Lung (tissue), 12 donors: ENCODE data around the gene STATH. TPM values are rescaled to one million over a fixed set of nuclear protein-coding genes. Genes with fewer than 3 reads are reported as not detected.
"Not testable (repeated sequence)": the region's sequence is repeated elsewhere in the genome, so short reads cannot be mapped to it uniquely, and the experiment has no call there.

Source experiments
- ATAC-seq: fragments of 200-7000 bp; cut with Tn5 transposase; one replicate; pipeline ENCODE4 v1.9.1; 2020; ENCODE audit warnings: moderate number of reproducible peaks; ENCODE audit not compliant: insufficient read depth, low FRiP score
- DNase-seq, 3 donors: peaks; one replicate each; pipeline ENCODE4 v3.0.0-alpha.2; 2013 to 2017
- H3K27ac ChIP-seq, 2 donors: one replicate each; pipeline ENCODE4 v1.5.1; 2013; ENCODE audit warnings: mild to moderate bottlenecking in 2 of 2, moderate library complexity in 2 of 2, control low read depth in 1 of 2, inconsistent platforms in 1 of 2, low read depth in 1 of 2, low read length in 1 of 2
- H3K27me3 ChIP-seq, 3 donors: one replicate each; pipeline ENCODE4 v1.5.1; 2013; ENCODE audit warnings: low read length in 2 of 3; ENCODE audit not compliant: control insufficient read depth in 3 of 3, insufficient read depth in 3 of 3
- H3K36me3 ChIP-seq, 4 donors: one replicate each; pipeline ENCODE4 v1.5.1; 2013; ENCODE audit warnings: low read length in 4 of 4, mild to moderate bottlenecking in 1 of 4, moderate library complexity in 1 of 4; ENCODE audit not compliant: control insufficient read depth in 4 of 4, insufficient read depth in 4 of 4
- H3K4me1 ChIP-seq, 5 donors: one replicate each; pipeline ENCODE4 v1.5.1; 2013; ENCODE audit warnings: low read length in 5 of 5, mild to moderate bottlenecking in 2 of 5, moderate library complexity in 1 of 5; ENCODE audit not compliant: control insufficient read depth in 5 of 5, insufficient read depth in 5 of 5
- H3K4me3 ChIP-seq: one replicate; pipeline ENCODE4 v1.5.1; 2013; ENCODE audit warnings: mild to moderate bottlenecking, control low read depth, moderate library complexity
- H3K9ac ChIP-seq, 2 donors: one replicate each; pipeline ENCODE4 v1.5.1; 2013; ENCODE audit warnings: low read length in 2 of 2, control low read depth in 1 of 2; ENCODE audit not compliant: insufficient read depth in 1 of 2
- H3K9me3 ChIP-seq, 4 donors: one replicate each; pipeline ENCODE4 v1.5.1; 2013; ENCODE audit warnings: low read length in 3 of 4, mild to moderate bottlenecking in 1 of 4, moderate library complexity in 1 of 4; ENCODE audit not compliant: control insufficient read depth in 4 of 4, insufficient read depth in 3 of 4
- WGBS, 2 donors: extraction: QIAGEN DNeasy Blood & Tissue Kit; methylation state at CpG; one replicate each; pipeline ENCODE4 v1.1.7; 2013; 5-methylcytosine and 5-hydroxymethylcytosine counted together
- polyA plus RNA-seq, 2 donors: library from polyadenylated mRNA; stranded (reverse); fragments of 200-250 nt; gene quantifications; one replicate each; pipeline ENCODE4 v1.2.1, GENCODE V29; 2013
- total RNA-seq, 2 donors: library from RNA; depleted of rRNA in 1 of 2; stranded (reverse); fragments of >200 nt in 1 of 2; gene quantifications; one replicate each; pipeline ENCODE4 v1.2.1, GENCODE V29; 2014 to 2021
- TF ChIP-seq, protein P1 (sequence below): IDR thresholded peaks from 2 replicates; pipeline ENCODE4 v1.5.1; 2012; ENCODE audit warnings: mild to moderate bottlenecking; ENCODE audit errors: control extremely low read depth, extremely low read depth
- donor health status: control.
- donor health status: control.
- donor health status: Bipolar disorder and iron deficiency.
- donor health status: healthy.
- donor health status: DM: yes; HTN: yes; CAD: no.

Gene STATH
- total and polyA plus RNA-seq, 4 donors = not detected

DNA sequence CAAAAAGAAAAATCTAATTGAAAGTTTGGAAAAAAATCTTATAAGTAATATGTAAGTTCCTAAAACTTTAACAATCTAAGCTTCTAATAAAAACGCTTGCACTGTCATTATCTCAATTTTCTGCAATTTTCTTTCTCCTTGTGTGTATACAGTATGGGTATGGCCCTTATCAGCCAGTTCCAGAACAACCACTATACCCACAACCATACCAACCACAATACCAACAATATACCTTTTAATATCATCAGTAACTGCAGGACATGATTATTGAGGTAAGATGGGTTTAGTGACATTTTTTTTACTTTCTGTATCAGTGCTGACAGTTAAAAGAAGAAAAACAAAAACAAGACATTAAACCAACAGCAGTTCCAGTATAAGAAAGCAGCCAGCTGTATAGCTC, 4.9 kb downstream of the STATH start:
- WGBS, 2 donors = 69 to 85% methylated on average over 1 of the region's 1 CpG
- no peak for DNase-seq
- H3K4me3 ChIP-seq = no peak overlapping the region
- H3K9ac ChIP-seq = no peak overlapping the region
- H3K9me3 ChIP-seq = no peaks in the 10 kb centered on the region
- ATAC-seq = no peak
- TF ChIP-seq, protein P1, sequence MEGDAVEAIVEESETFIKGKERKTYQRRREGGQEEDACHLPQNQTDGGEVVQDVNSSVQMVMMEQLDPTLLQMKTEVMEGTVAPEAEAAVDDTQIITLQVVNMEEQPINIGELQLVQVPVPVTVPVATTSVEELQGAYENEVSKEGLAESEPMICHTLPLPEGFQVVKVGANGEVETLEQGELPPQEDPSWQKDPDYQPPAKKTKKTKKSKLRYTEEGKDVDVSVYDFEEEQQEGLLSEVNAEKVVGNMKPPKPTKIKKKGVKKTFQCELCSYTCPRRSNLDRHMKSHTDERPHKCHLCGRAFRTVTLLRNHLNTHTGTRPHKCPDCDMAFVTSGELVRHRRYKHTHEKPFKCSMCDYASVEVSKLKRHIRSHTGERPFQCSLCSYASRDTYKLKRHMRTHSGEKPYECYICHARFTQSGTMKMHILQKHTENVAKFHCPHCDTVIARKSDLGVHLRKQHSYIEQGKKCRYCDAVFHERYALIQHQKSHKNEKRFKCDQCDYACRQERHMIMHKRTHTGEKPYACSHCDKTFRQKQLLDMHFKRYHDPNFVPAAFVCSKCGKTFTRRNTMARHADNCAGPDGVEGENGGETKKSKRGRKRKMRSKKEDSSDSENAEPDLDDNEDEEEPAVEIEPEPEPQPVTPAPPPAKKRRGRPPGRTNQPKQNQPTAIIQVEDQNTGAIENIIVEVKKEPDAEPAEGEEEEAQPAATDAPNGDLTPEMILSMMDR = no peak
- H3K36me3 ChIP-seq = no peaks in the 10 kb centered on the region
- no peaks in the 10 kb centered on the region for H3K27me3 ChIP-seq
- no peaks in the 10 kb centered on the region for H3K4me1 ChIP-seq
- no peak overlapping the region for H3K27ac ChIP-seq

GRCh38 chr4:70002507-70002906, 6.7 kb downstream of the STATH start:
- no peak for ATAC-seq
- TF ChIP-seq, protein P1 = no peak
- no peaks in the 10 kb centered on the region for H3K27me3 ChIP-seq

GRCh38 chr4:70008771-70009170, 13.0 kb downstream of the STATH start:
- no peaks in the 10 kb centered on the region for H3K4me1 ChIP-seq
- no peaks in the 10 kb centered on the region for H3K27me3 ChIP-seq
- no peak overlapping the region for H3K9ac ChIP-seq
- H3K4me3 ChIP-seq = no peak overlapping the region
- no peaks in the 10 kb centered on the region for H3K36me3 ChIP-seq
- H3K9me3 ChIP-seq = peaks cover 0 to 2% (median 0%) of the 10 kb centered on the region in 4 donors
- TF ChIP-seq, protein P1 = no peak
- DNase-seq = no peak
- no peak overlapping the region for H3K27ac ChIP-seq
- 44 to 62% methylated on average over 3 of the region's 3 CpGs for WGBS, 2 donors
- ATAC-seq = no peak

More at GRCh38 chr4:70002507-70002906, 6.7 kb downstream of the STATH start:
- no peak overlapping the region for H3K9ac ChIP-seq
- no peaks in the 10 kb centered on the region for H3K36me3 ChIP-seq
- no peak for DNase-seq
- H3K9me3 ChIP-seq = no peaks in the 10 kb centered on the region
- H3K4me3 ChIP-seq = no peak overlapping the region
- no peaks in the 10 kb centered on the region for H3K4me1 ChIP-seq
- H3K27ac ChIP-seq = no peak overlapping the region

GRCh38 chr4:70019006-70019405, 23.2 kb downstream of the STATH start:
- DNase-seq, H3K27me3 ChIP-seq, H3K9me3 ChIP-seq, ATAC-seq, H3K4me3 ChIP-seq, H3K27ac ChIP-seq, H3K9ac ChIP-seq, H3K36me3 ChIP-seq, H3K4me1 ChIP-seq: not testable (repeated sequence)
- 83 to 87% methylated on average over 6 to 9 of the region's 10 CpGs for WGBS, 2 donors
